ENCODE results near the gene PRKCQ.

DNA sequence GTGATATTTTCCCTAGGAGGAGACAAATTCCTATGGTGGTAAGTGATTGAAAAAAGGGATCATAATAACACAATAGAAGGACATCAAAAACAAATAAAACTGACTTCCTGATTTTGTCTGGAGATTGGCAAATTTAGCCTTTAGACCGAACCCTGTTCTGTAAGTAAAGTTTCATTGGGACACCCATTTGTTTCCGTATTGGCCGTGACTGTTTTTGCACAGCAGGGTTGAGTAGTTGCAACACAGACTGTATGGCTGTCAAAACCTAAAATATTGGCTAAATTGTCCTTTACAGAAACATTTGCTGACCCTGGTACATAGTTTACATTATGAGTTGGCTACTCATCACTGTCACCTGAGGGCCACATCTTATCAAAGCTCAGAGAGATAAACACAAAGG is 168.6 kb downstream of the PRKCQ start:
- TF ChIP-seq, protein P1, sequence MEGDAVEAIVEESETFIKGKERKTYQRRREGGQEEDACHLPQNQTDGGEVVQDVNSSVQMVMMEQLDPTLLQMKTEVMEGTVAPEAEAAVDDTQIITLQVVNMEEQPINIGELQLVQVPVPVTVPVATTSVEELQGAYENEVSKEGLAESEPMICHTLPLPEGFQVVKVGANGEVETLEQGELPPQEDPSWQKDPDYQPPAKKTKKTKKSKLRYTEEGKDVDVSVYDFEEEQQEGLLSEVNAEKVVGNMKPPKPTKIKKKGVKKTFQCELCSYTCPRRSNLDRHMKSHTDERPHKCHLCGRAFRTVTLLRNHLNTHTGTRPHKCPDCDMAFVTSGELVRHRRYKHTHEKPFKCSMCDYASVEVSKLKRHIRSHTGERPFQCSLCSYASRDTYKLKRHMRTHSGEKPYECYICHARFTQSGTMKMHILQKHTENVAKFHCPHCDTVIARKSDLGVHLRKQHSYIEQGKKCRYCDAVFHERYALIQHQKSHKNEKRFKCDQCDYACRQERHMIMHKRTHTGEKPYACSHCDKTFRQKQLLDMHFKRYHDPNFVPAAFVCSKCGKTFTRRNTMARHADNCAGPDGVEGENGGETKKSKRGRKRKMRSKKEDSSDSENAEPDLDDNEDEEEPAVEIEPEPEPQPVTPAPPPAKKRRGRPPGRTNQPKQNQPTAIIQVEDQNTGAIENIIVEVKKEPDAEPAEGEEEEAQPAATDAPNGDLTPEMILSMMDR (IDR thresholded peaks at IDR 0.05): no peak
- no peak for TF ChIP-seq POLR2A (IDR thresholded peaks at IDR 0.05)

Data from testis (tissue), 2 donors.